GM18498 (cell line): ENCODE measurements around the gene GSK3A.

Experiments used
- ATAC-seq: cut with Tn5 transposase; IDR thresholded peaks from one replicate; pipeline ENCODE4 v1.9.1; 2021; ENCODE audit warnings: mild to moderate bottlenecking, moderate library complexity; ENCODE audit not compliant: unreplicated experiment

The GSK3A gene

DNA sequence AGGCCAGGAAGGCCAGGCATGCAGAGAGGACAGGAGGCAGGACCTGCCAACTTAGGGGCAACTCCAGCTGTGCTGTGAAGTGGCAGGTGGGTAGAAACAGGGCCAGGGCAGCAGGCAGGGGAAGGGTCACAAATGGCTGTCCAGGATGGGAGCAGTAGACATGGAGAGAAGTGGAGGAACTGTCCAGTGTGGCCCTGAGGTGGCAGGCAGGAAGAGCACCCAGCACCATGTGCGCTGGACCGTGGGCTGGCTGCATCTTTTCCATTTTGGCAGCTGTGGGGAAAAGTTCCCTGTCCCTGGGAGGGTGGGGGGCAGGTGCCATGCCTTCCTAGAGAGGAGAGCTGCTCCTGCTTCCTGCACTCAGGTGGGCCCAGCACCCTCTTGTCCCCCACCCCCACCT is 38.7 kb downstream of the GSK3A start:
- ATAC-seq, result no peak

DNA sequence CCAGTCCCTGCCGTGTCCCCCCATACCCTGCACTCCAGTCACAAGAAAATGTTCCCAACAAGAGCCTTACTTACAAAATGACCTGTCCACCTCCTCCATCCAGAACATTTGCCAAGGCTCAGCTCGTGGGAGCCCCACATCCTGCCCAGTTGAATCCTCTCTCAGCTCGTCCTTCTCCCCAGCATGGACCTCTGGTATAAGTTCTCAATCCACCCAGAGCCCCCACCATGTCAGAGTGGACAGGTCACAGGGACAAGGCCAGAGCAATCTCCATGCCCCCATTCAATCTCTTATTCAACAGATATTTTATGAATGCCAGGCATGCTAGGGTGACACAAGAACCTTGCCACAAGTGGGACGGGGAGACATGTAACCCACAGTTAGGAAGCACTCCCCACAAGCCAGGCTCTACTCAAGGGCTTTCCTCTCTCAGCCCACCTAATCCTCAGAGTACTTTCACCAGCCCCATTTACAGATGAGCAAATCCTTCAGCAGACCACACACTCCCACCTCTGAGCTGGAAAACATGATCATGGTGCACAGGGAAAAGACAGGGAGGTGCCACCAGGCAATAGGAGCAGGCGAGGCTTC is 40.0 kb downstream of the GSK3A start:
- no peak for ATAC-seq

DNA sequence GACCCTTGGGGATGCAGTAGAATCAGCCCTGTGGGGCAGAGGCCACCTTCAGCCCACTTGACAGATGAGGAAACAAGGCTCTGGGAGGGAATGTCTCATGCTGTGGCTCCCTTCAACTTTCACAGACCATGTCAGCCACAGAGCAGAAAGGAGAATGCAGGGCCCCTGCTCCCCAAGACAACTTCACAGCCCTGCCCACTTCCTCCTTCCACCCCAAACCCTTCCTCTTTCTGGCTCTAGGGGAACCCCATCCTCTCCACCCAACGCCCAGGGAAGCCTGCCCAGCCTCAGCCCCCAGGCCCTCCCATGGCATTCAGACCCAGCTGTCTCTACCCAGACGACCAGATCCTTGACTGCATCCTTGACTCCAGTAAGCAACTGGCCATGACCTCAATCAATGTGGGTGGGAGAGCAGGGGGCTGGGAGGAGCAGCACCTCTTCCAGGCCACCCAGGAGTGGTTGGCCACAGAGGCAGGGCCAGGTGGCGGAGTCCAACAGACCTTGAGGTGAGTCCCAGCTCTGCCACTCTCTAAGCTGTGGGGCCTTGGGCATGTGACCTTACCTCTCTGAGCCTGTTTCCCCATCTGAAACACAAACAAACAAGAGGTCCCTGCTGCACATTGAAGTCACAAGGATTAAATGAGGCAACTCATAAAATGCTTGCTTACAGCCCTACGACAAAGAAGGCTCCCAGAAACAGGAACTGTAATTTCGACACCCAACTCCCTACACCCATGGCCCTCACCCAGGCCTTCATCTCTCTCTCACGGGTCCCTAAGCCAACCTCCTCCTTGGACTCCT is 40.7 kb downstream of the GSK3A start:
- ATAC-seq, result peak; percentile 35

DNA sequence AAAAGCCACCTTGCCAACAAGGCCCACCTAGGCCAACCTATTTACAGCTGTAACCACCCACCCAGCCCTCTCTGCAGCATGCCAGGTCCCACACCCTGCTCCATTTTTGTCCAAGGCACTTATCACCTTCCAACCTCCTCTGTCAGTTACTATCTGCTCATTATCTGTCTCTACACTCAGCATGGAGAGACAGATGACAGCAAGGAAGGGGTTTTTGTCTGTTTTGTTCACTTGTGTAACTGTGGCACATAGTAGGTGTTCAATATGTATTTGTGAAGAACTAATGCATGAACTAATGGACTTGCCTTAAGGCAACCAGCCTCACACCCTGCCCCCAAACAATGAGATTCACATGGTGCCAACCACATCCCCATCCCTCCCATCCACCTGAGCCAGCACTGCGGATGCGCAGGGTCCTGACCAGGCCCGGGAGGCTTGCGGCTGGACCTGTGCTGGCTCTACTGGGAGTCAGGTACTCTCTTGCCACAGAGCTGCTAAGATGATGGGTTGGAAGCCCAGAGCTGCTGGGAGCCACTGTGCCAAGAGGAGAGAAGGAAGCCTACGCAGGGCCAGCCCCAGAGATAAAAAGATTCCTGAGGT is 42.2 kb downstream of the GSK3A start:
- ATAC-seq, result no peak

DNA sequence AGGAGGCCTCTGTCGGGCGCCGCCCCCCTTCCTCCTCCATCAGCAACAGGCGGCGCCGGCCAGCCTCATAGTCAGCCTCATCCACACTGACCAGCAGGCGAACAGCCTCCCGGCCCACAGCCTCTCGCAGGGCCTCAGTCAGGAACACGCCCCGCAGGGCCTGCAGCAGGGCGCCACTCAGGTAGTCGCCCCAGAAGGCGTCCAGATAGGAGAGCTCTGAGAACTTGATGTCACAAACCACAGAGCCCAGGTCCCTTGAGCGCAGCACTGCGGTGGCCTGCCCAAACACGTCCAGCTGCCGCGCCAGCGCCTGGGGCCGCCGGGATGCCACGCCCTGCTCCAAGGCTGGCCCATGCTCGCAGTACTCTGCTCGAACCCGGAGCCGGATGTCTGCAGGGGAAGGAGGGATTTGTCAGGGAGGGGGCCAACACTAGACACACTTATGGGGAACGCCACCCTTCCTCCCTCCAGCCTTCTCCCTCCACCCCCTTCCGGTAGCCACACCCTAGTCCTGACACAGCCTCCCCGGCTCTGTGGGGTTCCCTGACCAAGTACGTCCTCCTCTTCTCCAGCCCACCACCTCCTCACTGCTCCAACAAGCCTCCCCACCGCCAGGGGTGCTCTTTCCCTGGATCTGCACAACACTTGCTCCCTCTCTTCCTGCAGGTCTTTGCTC is 42.8 kb downstream of the GSK3A start:
- ATAC-seq, result peak; percentile 53

DNA sequence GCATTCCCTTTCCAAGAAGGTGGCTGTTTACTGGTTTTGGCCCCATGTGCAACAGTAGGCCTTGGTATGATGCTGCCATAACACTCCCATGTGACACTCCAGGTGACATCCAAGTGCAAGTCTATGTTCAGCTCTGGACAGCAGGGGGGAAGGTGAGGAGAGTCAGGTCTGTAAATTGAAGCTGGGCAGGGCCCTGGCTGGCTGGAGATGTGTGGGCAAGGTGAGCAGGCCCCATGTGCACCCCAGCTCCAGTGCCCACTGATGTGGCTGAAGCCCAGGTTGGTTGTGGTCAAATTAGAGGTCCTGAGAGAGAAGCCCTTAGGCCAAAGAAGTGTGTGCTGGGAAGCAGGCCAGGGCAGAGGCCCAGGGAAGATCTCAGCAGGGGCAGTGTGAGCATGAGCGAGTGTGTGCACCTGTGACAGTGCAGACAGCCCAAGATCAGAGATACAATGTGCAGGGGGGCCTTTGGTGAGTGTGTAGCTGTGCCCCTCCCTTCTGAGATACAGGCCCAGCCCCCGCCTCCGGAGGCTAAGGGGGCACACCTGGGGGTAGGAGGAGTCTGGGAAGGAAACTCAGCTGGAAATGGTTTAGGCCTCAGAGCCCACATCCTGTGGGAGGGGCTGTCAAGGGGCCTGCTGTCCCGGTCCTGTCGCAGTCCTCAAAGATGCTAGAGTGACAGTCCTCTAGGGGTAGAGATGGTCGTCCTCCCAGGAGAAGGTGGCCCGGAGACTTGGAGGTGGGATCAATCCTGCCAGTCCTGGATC is 43.5 kb downstream of the GSK3A start:
- ATAC-seq, result peak; percentile 45

DNA sequence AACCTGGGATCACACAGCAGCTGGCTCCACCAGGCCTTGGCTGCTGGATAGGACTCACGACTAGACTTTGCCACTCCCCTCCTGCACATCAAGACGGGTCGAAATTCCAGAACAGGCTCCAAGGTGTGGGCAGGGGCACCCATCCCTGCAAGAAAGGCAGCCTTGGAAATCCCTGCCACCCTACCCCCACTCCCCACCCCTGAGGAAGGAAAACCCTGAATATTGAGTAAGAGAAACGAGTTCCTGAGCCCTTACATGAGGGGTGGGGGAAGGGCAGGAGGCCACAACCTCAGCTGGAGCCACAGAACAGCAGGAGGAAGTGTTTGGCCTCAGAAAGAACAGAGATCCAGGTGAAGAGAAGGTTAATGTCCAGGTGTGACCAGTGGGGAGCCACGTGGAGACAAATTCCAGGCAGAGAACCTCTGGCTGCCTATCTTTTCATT is 45.0 kb downstream of the GSK3A start:
- ATAC-seq, result no peak

DNA sequence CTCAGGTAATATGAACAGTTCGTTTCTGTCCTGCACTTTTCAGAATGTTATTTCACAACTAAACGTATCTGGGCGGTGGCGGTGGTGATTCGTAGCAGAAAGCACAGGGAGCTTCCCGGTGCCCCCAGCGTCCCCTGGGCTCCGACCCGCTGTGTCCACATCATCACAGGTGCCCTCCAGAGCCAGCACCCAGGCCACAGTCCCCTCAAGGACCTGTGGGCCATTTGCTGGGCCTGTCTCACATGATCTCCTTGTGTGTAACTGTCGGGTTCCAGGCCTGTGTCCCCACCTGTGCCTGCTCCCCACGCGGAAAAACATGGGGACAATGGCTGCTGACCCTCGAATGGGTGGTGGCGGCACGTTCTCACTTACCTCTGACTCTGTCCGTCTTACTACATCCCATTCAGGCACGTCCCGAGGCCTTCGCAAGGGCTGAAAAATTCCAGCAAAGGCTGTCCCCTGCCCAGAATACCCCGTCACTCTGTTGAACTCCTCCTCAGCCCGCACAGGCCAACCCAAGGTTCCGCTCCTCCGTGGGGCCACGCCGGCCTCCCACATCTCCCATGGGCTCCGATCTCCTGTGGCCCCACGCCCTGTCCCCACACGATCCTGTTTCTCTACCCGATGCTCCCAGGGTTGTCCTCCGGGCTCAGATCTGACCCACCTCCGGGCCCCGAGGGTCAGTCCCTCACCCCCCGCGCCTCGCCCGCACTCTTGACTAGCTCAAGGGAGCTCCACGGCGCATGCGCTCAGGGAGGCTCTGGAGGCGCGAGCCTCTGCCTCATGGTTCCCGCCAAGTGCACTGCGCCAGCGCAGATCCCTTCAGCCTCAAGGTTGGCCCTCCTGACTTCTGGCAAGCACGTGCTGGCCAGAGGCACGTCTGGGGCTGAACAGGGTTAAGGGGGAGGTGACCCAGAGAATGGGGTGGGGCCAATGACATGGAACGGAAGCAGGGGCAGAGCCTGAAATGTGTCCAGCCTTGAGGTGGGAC is 46.1 kb downstream of the GSK3A start:
- no peak for ATAC-seq

DNA sequence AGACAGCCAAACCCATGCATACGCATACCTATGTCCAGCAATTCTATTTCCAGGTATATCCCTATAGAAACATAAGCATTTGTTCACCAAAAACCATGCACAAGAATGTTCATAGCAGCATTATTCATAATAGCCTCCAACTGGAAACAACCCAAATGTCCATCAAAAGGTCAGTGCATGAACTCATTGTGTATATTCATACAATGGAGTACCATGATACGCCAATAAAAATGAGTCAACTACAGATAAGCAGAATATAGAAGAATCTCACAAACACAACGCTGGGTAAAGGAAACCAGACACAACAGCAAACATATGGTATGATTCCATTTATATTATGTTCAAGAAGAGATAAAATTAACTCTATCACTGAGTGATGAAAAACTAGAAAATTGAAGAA is 48.7 kb downstream of the GSK3A start:
- no peak for ATAC-seq

DNA sequence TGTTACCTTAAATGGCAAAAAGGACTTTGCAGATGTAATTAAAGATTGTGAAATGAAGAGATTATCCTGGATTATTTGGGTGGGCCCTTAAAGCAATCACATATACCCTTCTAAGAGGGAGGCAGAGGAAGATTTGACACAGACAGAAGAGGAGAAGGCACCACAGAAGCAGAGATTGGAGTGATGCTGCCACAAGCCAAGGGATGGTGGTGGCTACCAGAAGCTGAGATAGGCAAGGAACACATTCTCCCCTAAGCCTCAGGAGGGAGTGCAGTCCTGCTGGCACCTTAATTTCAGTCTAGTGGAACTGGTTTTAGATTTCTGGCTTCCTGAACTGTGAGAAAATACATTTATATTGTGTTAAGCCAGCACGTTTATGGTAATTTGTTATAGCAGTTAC is 49.1 kb downstream of the GSK3A start:
- ATAC-seq, result no peak

DNA sequence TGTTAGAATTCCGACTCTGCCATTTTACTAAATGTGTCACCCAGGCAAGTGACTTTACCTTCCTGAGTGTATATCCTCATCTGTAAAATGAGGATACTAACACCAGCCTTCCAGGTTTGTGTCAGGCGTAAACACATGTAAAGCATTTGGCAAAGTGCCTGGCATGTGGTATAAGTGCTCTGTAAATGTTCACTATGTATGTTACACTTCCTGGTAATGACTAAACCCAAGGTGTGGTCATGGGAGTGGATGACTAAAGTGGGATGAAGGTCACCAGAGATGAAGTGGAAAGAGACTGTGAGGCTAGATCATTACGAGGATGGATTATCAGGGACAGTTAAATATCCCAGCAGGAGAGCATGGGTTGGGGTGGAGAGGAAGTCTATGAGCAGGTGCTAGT is 50.5 kb downstream of the GSK3A start:
- ATAC-seq, result no peak

DNA sequence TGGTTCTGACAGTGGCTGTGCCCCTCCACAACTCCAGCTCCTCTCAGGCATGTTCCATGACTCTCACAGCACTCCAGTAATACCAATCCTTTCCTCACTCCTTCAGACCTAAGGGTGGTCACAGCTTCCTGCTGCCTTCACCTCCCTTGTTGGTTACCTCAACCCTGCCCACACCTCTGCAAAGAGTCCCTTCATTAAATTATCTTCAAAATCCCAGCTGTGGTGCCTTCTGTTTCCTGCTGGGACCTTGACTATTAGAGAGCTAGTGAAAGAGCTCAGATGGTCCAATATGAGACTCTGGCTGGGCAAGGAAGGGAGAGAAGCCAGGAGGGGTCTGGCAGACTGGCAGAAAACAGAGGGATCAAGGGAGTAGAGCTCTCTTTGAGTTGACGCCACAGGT is 51.1 kb downstream of the GSK3A start:
- no peak for ATAC-seq

DNA sequence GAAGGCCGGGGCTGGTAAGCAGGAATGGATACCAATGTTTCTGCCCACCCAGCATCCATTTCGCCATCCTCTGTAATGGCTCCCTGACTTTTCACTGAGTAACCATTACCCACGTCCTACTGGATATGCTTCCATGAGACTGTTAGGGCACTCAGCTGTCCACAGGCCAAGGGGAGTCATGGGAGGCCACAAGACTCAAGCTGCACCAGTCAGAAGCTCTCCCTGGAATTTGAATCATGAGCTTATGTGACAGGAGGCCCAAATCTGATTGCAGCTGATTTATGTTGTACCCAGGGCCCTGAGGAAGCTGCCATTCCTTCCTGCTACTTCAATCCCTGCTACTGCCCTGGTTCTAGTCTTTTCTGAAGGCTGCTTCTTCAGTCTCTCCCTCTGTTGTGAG is 53.3 kb downstream of the GSK3A start:
- ATAC-seq, result no peak

DNA sequence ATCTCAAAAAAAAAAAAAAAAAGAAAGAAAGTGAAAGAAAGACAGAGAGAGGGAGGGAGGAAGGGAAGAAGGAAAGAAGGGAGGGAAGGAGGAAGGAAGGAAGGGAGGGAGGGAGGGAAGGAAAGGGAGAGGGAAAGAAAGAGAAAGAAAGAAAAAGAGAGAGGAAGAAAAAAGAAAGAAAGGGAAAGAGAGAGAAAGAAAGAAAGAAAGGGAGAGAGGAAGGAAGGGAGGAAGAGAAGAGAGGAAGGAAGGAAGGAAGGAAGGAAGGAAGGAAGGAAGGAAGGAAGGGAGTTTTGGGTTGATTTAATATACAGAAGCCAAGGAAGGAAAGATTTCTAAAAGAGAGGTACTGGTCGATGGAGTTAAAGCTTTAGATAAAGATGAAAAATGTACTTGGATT is 53.7 kb downstream of the GSK3A start:
- ATAC-seq, result no peak

DNA sequence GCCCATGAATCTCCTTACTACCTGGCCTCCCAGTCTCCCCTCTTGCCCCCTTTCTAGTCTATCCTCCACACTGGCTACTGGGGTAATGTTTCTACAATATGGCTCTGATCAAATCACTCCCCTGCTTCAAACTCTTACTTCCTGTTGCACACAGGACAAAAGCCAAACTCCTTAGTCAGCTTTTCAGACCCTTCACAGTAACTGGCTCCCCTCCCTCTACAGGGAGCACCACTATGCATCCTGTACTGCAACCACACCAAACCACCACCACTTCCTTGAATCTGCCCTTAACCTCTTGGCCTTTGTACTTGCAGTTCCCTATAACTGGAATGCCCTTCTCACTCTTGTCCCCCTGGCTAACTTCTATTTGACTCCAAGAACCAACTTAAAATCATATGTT is 57.1 kb downstream of the GSK3A start:
- no peak for ATAC-seq

DNA sequence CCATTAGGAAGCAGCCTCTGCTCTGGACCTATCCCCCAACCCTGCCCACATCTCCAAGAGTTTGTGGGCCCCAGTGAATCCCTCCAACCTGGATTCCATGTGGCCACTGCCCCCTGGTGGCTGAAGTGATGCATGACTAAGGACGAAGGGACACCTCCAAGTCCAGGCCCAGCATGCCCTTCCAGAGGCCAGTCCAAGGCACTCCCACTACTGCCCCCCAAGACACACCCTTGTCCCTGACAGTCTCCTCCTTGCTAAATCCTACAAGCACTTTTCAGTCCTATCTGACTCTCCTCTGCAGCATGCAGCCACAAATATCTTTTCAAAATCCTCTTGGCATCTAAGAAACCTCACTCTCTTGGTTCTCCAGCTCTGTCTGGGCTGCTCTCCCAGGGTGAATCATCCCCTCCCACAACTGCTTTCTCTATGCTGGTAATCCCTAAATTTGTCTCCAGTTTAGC is 58.0 kb downstream of the GSK3A start:
- no peak for ATAC-seq
